ENCODE measurements around the gene PBLD.

DNA sequence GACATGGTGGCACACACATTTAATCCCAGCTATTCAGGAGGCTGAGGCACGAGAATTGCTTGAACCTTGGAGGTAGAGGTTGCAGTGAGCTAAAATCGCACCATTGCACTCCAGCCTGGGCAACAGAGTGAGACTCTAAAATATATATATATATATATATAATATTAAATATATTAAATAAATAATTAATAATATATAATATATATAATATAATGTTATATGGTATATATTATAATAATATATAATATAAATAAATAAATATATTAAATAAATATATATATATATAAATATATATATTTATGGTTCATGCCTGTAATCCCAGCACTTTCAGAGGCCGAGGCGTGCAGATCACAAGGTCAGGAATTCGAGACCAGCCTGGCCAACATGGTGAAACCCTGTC is 33.9 kb upstream of the PBLD start:
- no peak for TF ChIP-seq POLR2A (IDR thresholded peaks at IDR 0.05)
- TF ChIP-seq, protein P1, sequence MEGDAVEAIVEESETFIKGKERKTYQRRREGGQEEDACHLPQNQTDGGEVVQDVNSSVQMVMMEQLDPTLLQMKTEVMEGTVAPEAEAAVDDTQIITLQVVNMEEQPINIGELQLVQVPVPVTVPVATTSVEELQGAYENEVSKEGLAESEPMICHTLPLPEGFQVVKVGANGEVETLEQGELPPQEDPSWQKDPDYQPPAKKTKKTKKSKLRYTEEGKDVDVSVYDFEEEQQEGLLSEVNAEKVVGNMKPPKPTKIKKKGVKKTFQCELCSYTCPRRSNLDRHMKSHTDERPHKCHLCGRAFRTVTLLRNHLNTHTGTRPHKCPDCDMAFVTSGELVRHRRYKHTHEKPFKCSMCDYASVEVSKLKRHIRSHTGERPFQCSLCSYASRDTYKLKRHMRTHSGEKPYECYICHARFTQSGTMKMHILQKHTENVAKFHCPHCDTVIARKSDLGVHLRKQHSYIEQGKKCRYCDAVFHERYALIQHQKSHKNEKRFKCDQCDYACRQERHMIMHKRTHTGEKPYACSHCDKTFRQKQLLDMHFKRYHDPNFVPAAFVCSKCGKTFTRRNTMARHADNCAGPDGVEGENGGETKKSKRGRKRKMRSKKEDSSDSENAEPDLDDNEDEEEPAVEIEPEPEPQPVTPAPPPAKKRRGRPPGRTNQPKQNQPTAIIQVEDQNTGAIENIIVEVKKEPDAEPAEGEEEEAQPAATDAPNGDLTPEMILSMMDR (IDR thresholded peaks at IDR 0.05), result no peak
